HK-2 (cell line): ENCODE results near the gene YAE1.
A peak's percentile ranks its signal among the peaks of the same experiment; 100 is the strongest.

Experiments used
- DNase-seq: peaks from one replicate; pipeline ENCODE4 v3.0.0-alpha.2; 2018; ENCODE audit not compliant: unreplicated experiment

Gene YAE1

GRCh38 chr7:39554583-39555165 lies 11.5 kb upstream of the YAE1 start:
- no peak for DNase-seq

GRCh38 chr7:39557222-39557621 lies 9.0 kb upstream of the YAE1 start:
- no peak for DNase-seq

GRCh38 chr7:39557911-39558310 lies 8.3 kb upstream of the YAE1 start:
- DNase-seq, result no peak

GRCh38 chr7:39560408-39560807 lies 5.8 kb upstream of the YAE1 start:
- DNase-seq, result no peak

- DNase-seq, result no peak
Observed at GRCh38 chr7:39560997-39561396, 5.2 kb upstream of the YAE1 start.

GRCh38 chr7:39565538-39565937 lies 666 bp upstream of the YAE1 start:
- DNase-seq, result no peak

- no peak for DNase-seq
Observed at GRCh38 chr7:39567294-39567693, 1.1 kb downstream of the YAE1 start.

- DNase-seq, result no peak
Observed at GRCh38 chr7:39574673-39575349, 8.6 kb downstream of the YAE1 start.

GRCh38 chr7:39577229-39577874 lies 11.1 kb downstream of the YAE1 start:
- no peak for DNase-seq

GRCh38 chr7:39580149-39580874 lies 14.1 kb downstream of the YAE1 start:
- peak; percentile 73 for DNase-seq

- DNase-seq, result no peak
Observed at GRCh38 chr7:39582536-39582935, 16.3 kb downstream of the YAE1 start.

- DNase-seq, result no peak
Observed at GRCh38 chr7:39583539-39583938, 17.3 kb downstream of the YAE1 start.

- DNase-seq, result no peak
Observed at GRCh38 chr7:39587393-39587792, 21.2 kb downstream of the YAE1 start.

- DNase-seq, result no peak
Observed at GRCh38 chr7:39588416-39588815, 22.2 kb downstream of the YAE1 start.

- peak; percentile 32 for DNase-seq
Observed at GRCh38 chr7:39589323-39590111, 23.3 kb downstream of the YAE1 start.

GRCh38 chr7:39592586-39592985 lies 26.4 kb downstream of the YAE1 start:
- DNase-seq, result no peak

- no peak for DNase-seq
Observed at GRCh38 chr7:39594988-39595620, 28.9 kb downstream of the YAE1 start.

- DNase-seq, result no peak
Observed at GRCh38 chr7:39602351-39602750, 36.1 kb downstream of the YAE1 start.

GRCh38 chr7:39603924-39604323 lies 37.7 kb downstream of the YAE1 start:
- no peak for DNase-seq

- DNase-seq, result no peak
Observed at GRCh38 chr7:39605087-39605486, 38.9 kb downstream of the YAE1 start.

- no peak for DNase-seq
Observed at GRCh38 chr7:39606352-39606751, 40.1 kb downstream of the YAE1 start.
